CD8-positive, alpha-beta memory T cell (primary cell): ENCODE data around the gene EVA1A. TPM values are rescaled to one million over a fixed set of nuclear protein-coding genes. Genes with fewer than 3 reads are reported as not detected.

Source experiments
- CTCF ChIA-PET: fragments of 350-600 bp; sonication (Branson Sonifier 250); formaldehyde crosslinking; loops from one replicate; lab custom pipeline; 2021; ENCODE audit warnings: antibody characterized with exemption; lab: Charles Lee
- POLR2A ChIA-PET: fragments of 350-600 bp; sonication (Branson Sonifier 250); formaldehyde crosslinking; loops from one replicate; lab custom pipeline; 2021; ENCODE audit warnings: antibody characterized with exemption; lab: Charles Lee
- DNase-seq, 5 donors: peaks; one replicate each; pipeline versions ENCODE4 v3.0.0 to v3.0.0-alpha.2; 2020 to 2022; ENCODE audit warnings: mixed read lengths in 1 of 5
- H3K27ac ChIP-seq: one replicate; pipeline ENCODE4 v1.7.0; 2013; ENCODE audit warnings: low read depth, mild to moderate bottlenecking, low read length, moderate library complexity
- H3K27me3 ChIP-seq: 2 replicates; pipeline ENCODE4 v1.7.0; 2013; ENCODE audit warnings: low read length, mild to moderate bottlenecking; ENCODE audit not compliant: insufficient read depth, poor library complexity, severe bottlenecking
- H3K36me3 ChIP-seq: 2 replicates; pipeline ENCODE4 v1.7.0; 2013; ENCODE audit warnings: mild to moderate bottlenecking, low read length, moderate library complexity; ENCODE audit not compliant: insufficient read depth
- H3K4me1 ChIP-seq: 2 replicates; pipeline ENCODE4 v1.7.0; 2013; ENCODE audit warnings: mild to moderate bottlenecking, low read length, moderate library complexity; ENCODE audit not compliant: insufficient read depth
- H3K4me3 ChIP-seq: 2 replicates; pipeline ENCODE4 v1.7.0; 2013; ENCODE audit warnings: mild to moderate bottlenecking, low read length
- H3K9me3 ChIP-seq: 2 replicates; pipeline ENCODE4 v1.7.0; 2013; ENCODE audit warnings: mild to moderate bottlenecking, low read length
- H3K27ac Mint-ChIP-seq, 8 donors: one replicate each; pipeline ENCODE4 v1.8.0; 2020 to 2021; ENCODE audit warnings: mixed read lengths in 8 of 8, mild to moderate bottlenecking in 6 of 8, inconsistent platforms in 3 of 8, moderate library complexity in 3 of 8
- H3K27me3 Mint-ChIP-seq, 2 donors: one replicate each; pipeline ENCODE4 v1.8.0; 2020 to 2021; ENCODE audit warnings: mixed read lengths in 2 of 2, mild to moderate bottlenecking in 1 of 2, moderate library complexity in 1 of 2
- H3K36me3 Mint-ChIP-seq, 3 donors: one replicate each; pipeline ENCODE4 v1.8.0; 2020 to 2021; ENCODE audit warnings: mixed read lengths in 3 of 3, inconsistent platforms in 1 of 3, mild to moderate bottlenecking in 1 of 3
- H3K4me1 Mint-ChIP-seq, 3 donors: one replicate each; pipeline ENCODE4 v1.8.0; 2020 to 2021; ENCODE audit warnings: mixed read lengths in 3 of 3, inconsistent platforms in 1 of 3, mild to moderate bottlenecking in 1 of 3
- H3K4me3 Mint-ChIP-seq, 7 donors: one replicate each; pipeline ENCODE4 v1.8.0; 2020 to 2021; ENCODE audit warnings: mixed read lengths in 7 of 7, mild to moderate bottlenecking in 6 of 7, moderate library complexity in 4 of 7, inconsistent platforms in 2 of 7
- H3K9me3 Mint-ChIP-seq, 5 donors: one replicate each; pipeline ENCODE4 v1.8.0; 2020 to 2022; ENCODE audit warnings: mixed read lengths in 5 of 5, mild to moderate bottlenecking in 3 of 5, moderate library complexity in 2 of 5, inconsistent platforms in 1 of 5
- polyA plus RNA-seq: library from polyadenylated mRNA; unstranded; fragments of 300-500 nt; fragmentation: Illumina TruSeq; gene quantifications from one replicate; pipeline ENCODE4 v1.2.3, GENCODE V29; 2021
- total RNA-seq, 2 experiments: library from RNA; stranded (reverse); gene quantifications; one replicate each; pipeline ENCODE4 v1.2.3, GENCODE V29; 2021

Gene EVA1A
- total and polyA plus RNA-seq, 3 experiments from 2014 or later, result not detected

DNA sequence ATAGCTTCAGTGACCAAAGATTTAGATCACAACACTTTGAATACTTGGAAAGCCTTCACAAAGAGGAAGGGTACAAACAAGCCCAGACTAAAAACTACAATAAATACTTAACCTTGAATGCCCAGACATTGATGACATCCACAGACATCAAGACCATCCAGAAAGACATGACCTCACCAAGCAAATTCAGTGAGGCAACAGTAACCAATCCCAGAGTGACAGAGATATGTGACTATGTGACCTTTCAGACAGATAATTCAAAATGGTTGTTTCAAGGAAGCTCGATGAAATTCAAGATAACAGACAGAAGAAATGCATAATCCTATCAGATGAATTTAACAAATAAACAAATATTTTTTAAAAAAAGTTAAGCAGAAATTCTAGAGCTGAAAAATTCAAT lies 19.9 kb upstream of the EVA1A start:
- H3K27ac ChIP-seq, result no peak overlapping the region
- no peaks in the 10 kb centered on the region for H3K9me3 ChIP-seq
- H3K4me1 ChIP-seq, result no peaks in the 10 kb centered on the region
- H3K36me3 ChIP-seq, result no peaks in the 10 kb centered on the region
- DNase-seq, result no peak
- peaks cover 0 to 12% (median 3%) of the 10 kb centered on the region in 5 donors for H3K9me3 Mint-ChIP-seq
- H3K27ac Mint-ChIP-seq, result no peak overlapping the region
- no peaks in the 10 kb centered on the region for H3K36me3 Mint-ChIP-seq
- peaks cover 7 to 30% of the 10 kb centered on the region in 2 donors for H3K27me3 Mint-ChIP-seq
- no peak overlapping the region for H3K4me3 Mint-ChIP-seq
- no peaks in the 10 kb centered on the region for H3K27me3 ChIP-seq
- H3K4me3 ChIP-seq, result no peak overlapping the region
- ChIA-PET POLR2A (no interaction called here), CTCF (no interaction called here)
- H3K4me1 Mint-ChIP-seq, result no peaks in the 10 kb centered on the region

DNA sequence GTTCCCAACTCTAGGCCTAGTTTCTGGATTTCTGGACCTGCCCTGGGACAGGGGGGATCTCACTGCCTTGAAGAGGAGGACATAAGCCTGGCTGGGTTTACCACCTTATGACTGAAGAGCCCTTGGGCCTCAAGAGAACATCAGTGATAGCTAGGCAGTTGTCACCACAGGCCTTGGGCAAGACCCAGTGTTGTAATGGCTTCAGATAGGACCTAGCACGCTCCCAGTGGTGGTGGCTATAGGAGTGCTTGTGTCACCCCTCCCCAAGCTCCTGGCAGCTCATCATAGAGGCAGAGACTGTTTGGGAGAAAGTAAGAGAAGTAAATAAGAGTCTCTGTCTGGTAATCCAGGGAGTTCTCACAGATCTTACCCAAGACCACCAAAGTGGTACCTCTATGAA lies 19.4 kb upstream of the EVA1A start:
- Mint-ChIP-seq H3K9me3 (peaks cover 0 to 14% (median 3%) of the 10 kb centered on the region in 5 donors), H3K27me3 (peaks cover 7 to 30% of the 10 kb centered on the region in 2 donors), H3K4me3 (no peak overlapping the region), H3K4me1 (no peaks in the 10 kb centered on the region), H3K27ac (no peak overlapping the region), H3K36me3 (no peaks in the 10 kb centered on the region)
- ChIA-PET POLR2A (no interaction called here), CTCF (no interaction called here)
- Histone ChIP-seq H3K4me1 (no peaks in the 10 kb centered on the region), H3K4me3 (no peak overlapping the region), H3K9me3 (no peaks in the 10 kb centered on the region), H3K27me3 (no peaks in the 10 kb centered on the region), H3K27ac (no peak overlapping the region), H3K36me3 (no peaks in the 10 kb centered on the region)
- no peak for DNase-seq

DNA sequence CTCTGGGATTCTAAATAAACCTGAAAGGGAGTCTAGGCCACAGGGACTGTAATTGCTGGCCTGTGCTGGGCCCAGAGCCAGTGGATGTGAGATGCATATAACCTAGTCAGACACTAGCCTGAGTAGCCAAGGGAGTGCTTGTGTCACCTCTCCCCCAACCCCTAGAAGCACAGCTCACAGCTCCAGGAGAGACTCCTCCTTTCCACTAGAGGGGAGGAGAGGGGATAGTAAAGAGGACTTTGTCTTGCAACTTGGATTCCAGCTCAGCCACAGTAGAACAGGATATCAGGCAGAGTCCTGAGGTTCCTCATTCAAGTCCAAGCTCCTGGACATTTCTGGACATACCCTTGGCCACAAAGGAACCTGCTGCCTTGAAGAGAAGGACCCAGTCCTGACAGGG lies 18.4 kb upstream of the EVA1A start:
- no peaks in the 10 kb centered on the region for H3K4me1 Mint-ChIP-seq
- Histone ChIP-seq H3K27me3 (no peaks in the 10 kb centered on the region), H3K4me1 (no peaks in the 10 kb centered on the region), H3K4me3 (no peak overlapping the region), H3K27ac (no peak overlapping the region), H3K36me3 (no peaks in the 10 kb centered on the region), H3K9me3 (no peaks in the 10 kb centered on the region)
- peaks cover 7 to 30% of the 10 kb centered on the region in 2 donors for H3K27me3 Mint-ChIP-seq
- peaks cover 0 to 13% (median 3%) of the 10 kb centered on the region in 5 donors for H3K9me3 Mint-ChIP-seq
- CTCF ChIA-PET, result no interaction called here
- POLR2A ChIA-PET, result no interaction called here
- DNase-seq, result no peak
- H3K4me3 Mint-ChIP-seq, result no peak overlapping the region
- H3K27ac Mint-ChIP-seq, result no peak overlapping the region
- H3K36me3 Mint-ChIP-seq, result no peaks in the 10 kb centered on the region

DNA sequence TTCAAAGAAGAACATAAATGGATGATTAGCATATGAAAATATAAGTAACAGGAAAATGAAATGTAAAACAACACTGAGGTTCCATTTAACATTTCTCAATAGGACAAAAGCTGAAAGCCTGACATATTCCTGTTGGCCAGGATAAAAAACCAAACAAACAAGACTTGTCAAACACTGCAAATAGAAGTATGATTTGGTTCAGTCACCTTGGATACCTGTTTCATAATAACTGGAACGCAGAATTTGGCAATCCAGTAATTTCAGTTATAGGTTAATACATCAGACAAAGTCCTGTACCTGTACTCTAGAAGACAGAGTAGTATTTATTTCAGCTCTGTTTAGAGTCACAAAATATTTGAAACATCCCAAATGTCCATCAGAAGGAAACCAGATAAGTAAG lies 16.5 kb upstream of the EVA1A start:
- no peak overlapping the region for H3K27ac Mint-ChIP-seq
- H3K4me1 ChIP-seq, result no peaks in the 10 kb centered on the region
- CTCF ChIA-PET, result no interaction called here
- H3K4me3 Mint-ChIP-seq, result no peak overlapping the region
- H3K4me1 Mint-ChIP-seq, result no peaks in the 10 kb centered on the region
- no peak overlapping the region for H3K4me3 ChIP-seq
- no peaks in the 10 kb centered on the region for H3K9me3 ChIP-seq
- no peak for DNase-seq
- no peaks in the 10 kb centered on the region for H3K27me3 ChIP-seq
- H3K36me3 Mint-ChIP-seq, result no peaks in the 10 kb centered on the region
- POLR2A ChIA-PET, result no interaction called here
- H3K27ac ChIP-seq, result no peak overlapping the region
- H3K9me3 Mint-ChIP-seq, result peaks cover 0 to 11% (median 3%) of the 10 kb centered on the region in 5 donors
- no peaks in the 10 kb centered on the region for H3K36me3 ChIP-seq
- H3K27me3 Mint-ChIP-seq, result peaks cover 7 to 23% of the 10 kb centered on the region in 2 donors

DNA sequence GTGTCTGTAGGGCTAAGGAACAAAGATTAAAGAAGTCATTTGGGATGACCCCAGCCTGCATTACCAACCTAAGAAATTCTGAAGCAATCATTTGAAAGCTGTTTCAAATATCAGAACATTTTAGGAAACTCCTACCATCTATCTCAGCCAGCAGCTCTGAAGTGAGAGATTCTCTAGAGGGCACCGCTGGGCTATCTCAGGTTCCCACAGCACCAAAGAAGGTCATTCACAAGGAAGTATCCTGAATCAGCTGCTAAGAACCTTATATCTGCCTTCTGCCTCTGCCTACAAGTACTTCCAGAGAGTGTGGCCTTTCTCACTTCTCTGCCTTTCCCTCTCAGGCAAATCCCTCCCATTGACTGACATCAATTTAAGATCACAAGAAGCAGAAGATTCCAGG lies 13.4 kb upstream of the EVA1A start:
- DNase-seq, result no peak
- Mint-ChIP-seq H3K36me3 (no peaks in the 10 kb centered on the region), H3K27me3 (peaks cover 16 to 23% of the 10 kb centered on the region in 2 donors), H3K4me1 (no peaks in the 10 kb centered on the region), H3K4me3 (no peak overlapping the region), H3K9me3 (peaks cover 0 to 3% (median 0%) of the 10 kb centered on the region in 5 donors), H3K27ac (no peak overlapping the region)
- Histone ChIP-seq H3K4me1 (no peaks in the 10 kb centered on the region), H3K27me3 (no peaks in the 10 kb centered on the region), H3K36me3 (no peaks in the 10 kb centered on the region), H3K27ac (no peak overlapping the region), H3K4me3 (no peak overlapping the region), H3K9me3 (no peaks in the 10 kb centered on the region)
- ChIA-PET CTCF (no interaction called here), POLR2A (no interaction called here)

DNA sequence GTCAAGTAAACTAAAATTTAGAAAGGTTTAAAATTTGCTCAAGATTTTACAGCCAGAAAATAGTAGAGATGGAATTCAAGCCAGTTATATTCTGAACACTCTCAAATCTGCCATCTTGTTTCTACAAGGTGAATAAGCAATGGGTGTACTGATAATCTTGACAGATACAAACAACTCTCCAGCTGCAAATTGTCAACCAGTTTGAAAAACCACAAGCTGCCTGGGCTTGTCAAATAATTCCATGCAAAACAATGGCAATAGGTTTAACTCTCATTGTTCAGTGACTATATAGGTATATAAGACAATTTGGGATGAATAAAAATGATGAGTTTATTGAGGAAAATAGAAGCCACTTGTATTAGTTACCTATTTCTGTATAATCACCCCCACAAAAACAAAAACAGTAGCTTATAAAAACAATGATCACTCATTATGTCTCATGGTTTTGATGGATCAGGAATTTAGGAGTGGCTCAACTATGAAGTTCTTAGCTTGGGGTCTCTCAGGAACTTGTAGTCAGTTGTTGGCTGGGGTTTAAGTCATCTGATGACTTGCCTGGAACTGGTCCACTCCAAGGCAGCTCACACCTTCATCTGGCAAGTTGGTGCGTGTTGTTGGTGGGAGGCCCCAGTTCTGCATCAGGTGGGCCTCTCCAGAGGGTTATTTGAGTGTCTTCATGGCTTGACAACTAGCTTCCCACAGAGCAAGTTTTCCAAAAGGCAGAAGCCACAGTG lies 12.6 kb upstream of the EVA1A start:
- Histone ChIP-seq H3K27ac (no peak overlapping the region), H3K36me3 (no peaks in the 10 kb centered on the region), H3K4me1 (no peaks in the 10 kb centered on the region), H3K9me3 (no peaks in the 10 kb centered on the region), H3K27me3 (no peaks in the 10 kb centered on the region), H3K4me3 (no peak overlapping the region)
- DNase-seq, result no peak
- Mint-ChIP-seq H3K27ac (no peak overlapping the region), H3K27me3 (peaks cover 18 to 29% of the 10 kb centered on the region in 2 donors), H3K4me1 (no peaks in the 10 kb centered on the region), H3K36me3 (no peaks in the 10 kb centered on the region), H3K9me3 (peaks cover 0 to 3% (median 0%) of the 10 kb centered on the region in 5 donors), H3K4me3 (no peak overlapping the region)
- ChIA-PET CTCF (no interaction called here), POLR2A (no interaction called here)

DNA sequence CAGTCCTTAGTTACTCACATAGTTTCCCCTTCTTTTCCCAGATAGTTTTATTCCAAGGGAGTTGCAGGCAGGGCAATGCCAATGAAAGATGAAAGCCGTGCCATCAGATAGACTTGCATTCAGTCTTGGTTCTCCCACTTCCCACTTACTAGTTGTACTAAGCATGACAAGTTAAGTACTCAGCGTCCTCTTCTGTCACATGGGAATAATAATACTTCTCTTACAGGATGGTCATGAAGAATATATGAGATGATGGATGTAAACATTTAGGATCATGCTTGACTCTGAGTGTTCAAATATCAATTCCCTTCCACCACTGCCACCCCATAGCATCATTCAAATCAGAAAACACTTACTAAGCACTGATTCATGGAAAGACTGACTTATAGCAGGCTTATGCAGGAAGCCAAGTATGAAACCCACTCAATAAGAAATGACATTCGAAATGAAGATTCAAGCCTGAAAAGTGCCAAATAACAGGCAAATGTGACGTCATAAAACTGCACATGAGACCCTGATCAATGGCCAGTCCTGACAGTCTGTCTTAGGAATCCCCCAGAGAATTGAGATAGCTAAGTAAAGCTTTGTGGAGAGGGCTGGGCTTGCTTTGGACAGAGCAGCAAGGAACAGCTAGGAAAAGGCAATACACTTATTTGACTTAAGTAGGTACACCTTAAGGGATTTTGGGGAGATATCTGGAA lies 11.1 kb upstream of the EVA1A start:
- Histone ChIP-seq H3K27ac (no peak overlapping the region), H3K36me3 (no peaks in the 10 kb centered on the region), H3K9me3 (no peaks in the 10 kb centered on the region), H3K27me3 (no peaks in the 10 kb centered on the region), H3K4me3 (no peak overlapping the region), H3K4me1 (no peaks in the 10 kb centered on the region)
- Mint-ChIP-seq H3K9me3 (peaks cover 0 to 3% (median 0%) of the 10 kb centered on the region in 5 donors), H3K27ac (no peak overlapping the region), H3K36me3 (no peaks in the 10 kb centered on the region), H3K27me3 (peaks cover 20 to 26% of the 10 kb centered on the region in 2 donors), H3K4me3 (no peak overlapping the region), H3K4me1 (no peaks in the 10 kb centered on the region)
- ChIA-PET POLR2A (no interaction called here), CTCF (no interaction called here)
- no peak for DNase-seq

DNA sequence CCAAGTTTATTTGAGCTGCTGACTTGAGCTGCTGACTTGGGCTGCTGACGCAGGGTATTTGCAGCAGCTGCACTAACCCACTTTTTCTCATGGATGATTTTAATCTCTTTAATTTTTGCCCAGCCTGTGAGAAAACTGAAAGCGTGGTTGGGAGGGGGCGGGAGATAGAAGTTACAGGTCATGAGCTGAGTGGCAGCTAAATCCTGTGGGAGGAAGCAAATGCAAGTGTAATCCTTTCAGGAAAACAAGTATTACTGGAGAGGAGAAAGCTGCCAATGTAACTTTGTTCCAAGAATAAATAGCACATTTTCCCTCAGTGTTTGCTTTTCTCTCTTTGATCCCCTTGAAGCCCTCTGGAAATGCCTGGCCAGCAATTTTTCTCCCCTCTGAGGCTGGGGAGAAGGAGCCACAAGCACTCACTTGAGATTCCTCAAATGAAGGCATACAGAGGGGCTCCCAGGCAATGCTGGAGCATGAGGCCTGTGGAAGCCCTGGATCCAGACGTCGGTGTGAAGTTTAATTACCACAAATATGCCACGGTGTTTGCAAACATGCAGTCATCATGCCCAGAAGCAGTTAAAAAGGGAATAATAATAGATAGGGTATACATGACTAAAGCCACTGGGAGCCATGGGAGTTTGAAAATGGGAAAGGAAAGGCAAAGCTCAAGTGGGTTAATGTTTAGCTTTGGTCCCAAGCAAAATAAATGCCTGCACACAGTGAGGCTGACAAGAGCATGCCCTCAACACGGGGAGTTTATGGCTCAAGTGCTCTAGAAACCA lies 10.4 kb upstream of the EVA1A start:
- no peaks in the 10 kb centered on the region for H3K4me1 Mint-ChIP-seq
- peaks cover 0 to 3% (median 0%) of the 10 kb centered on the region in 5 donors for H3K9me3 Mint-ChIP-seq
- ChIA-PET POLR2A (no interaction called here), CTCF (no interaction called here)
- peaks cover 19 to 23% of the 10 kb centered on the region in 2 donors for H3K27me3 Mint-ChIP-seq
- Histone ChIP-seq H3K27ac (no peak overlapping the region), H3K9me3 (no peaks in the 10 kb centered on the region), H3K4me1 (no peaks in the 10 kb centered on the region), H3K4me3 (no peak overlapping the region), H3K27me3 (no peaks in the 10 kb centered on the region), H3K36me3 (no peaks in the 10 kb centered on the region)
- DNase-seq, result no peak
- H3K4me3 Mint-ChIP-seq, result no peak overlapping the region
- no peak overlapping the region for H3K27ac Mint-ChIP-seq
- H3K36me3 Mint-ChIP-seq, result no peaks in the 10 kb centered on the region
